Heart left ventricle (tissue), 13 donors: ENCODE measurements around the gene THSD4.

Experiments used
- POLR2A ChIP-seq, 2 donors: fragments of 450-650 bp; IDR thresholded peaks; one replicate each; pipeline ENCODE4 v1.6.1; 2017; ENCODE audit warnings: antibody characterized with exemption in 2 of 2, mild to moderate bottlenecking in 2 of 2, moderate library complexity in 2 of 2
- TF ChIP-seq, protein P1 (sequence below), 12 donors: fragments of 200-600 bp; sonication (generic) in 4 of 12; IDR thresholded peaks; one replicate each; pipeline versions ENCODE4 v1.5.0 to v1.8.0; 2018 to 2022; ENCODE audit warnings: antibody characterized with exemption in 12 of 12, mild to moderate bottlenecking in 5 of 12
- donor health status: ischemic (EF 13 %, LVEDD 7.1; RV severe dilation, severe dysfunction).
- donor health status: DM: no; HTN: yes; CAD: no.
- donor health status: DM: no; HTN: no; CAD: no.
- donor health status: ischemic (EF 25% LVEDD 6.9; RV normal size, moderate dysfunction).
- donor health status: ischemic (EF 25% LVEDD 5.7; RV mildly dilated, moderate dysfunction).
- donor health status: ischemic (EF 35%, LVEDD 5.7; RV mildly dilated, moderate dysfunction).
- donor health status: nonischemic (EF 11% LVEDD 7.7; RV severe dilation, severe dysfunction).
- donor health status: DM: yes; HTN: yes; CAD: no.
- donor health status: PGD.
- donor health status: ischemic (EF 29% LVEDD 5.4; RV normal size, mild dysfunction).
- donor health status: nonischemic (EF 23%, LVEDD 6.1; RV moderate dilation, normal function).

DNA sequence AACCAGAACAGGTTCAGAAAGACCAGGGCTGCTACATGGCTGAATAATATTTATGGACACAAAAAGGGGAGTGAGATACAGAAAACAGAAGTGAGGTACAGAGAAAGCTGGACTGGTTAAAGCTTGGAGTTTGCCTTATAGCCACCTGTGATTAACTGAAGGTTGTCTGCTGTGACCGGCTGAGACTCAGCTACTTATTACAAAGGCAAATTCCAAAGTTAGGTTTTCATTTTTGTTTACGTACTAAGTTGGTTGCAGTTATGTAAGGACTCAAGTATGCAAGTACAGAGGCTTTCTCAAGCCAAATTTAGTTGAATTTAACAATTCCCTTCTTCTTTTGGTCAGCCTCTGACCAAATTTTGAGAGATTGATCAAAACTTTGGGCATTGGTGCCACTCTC, 264.6 kb downstream of the THSD4 start:
- TF ChIP-seq, protein P1, sequence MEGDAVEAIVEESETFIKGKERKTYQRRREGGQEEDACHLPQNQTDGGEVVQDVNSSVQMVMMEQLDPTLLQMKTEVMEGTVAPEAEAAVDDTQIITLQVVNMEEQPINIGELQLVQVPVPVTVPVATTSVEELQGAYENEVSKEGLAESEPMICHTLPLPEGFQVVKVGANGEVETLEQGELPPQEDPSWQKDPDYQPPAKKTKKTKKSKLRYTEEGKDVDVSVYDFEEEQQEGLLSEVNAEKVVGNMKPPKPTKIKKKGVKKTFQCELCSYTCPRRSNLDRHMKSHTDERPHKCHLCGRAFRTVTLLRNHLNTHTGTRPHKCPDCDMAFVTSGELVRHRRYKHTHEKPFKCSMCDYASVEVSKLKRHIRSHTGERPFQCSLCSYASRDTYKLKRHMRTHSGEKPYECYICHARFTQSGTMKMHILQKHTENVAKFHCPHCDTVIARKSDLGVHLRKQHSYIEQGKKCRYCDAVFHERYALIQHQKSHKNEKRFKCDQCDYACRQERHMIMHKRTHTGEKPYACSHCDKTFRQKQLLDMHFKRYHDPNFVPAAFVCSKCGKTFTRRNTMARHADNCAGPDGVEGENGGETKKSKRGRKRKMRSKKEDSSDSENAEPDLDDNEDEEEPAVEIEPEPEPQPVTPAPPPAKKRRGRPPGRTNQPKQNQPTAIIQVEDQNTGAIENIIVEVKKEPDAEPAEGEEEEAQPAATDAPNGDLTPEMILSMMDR (IDR thresholded peaks at IDR 0.05) = no peak
- no peak for TF ChIP-seq POLR2A (IDR thresholded peaks at IDR 0.05)
